Neural progenitor cell (in vitro differentiated cells): Measurements from ENCODE around the gene KAZN. TPM values are rescaled to one million over a fixed set of nuclear protein-coding genes. Genes with fewer than 3 reads are reported as not detected.

Experiments used
- DNase-seq: peaks from one replicate; pipeline ENCODE4 v3.0.0-alpha.2; 2016; ENCODE audit warnings: low spot score
- H2AFZ ChIP-seq: fragments of 200-600 bp; sonication (generic); replicated peaks from 2 replicates; pipeline ENCODE4 v1.6.1; 2016; ENCODE audit warnings: antibody characterized with exemption
- H3F3A ChIP-seq: fragments of 200-600 bp; sonication (generic); 2 replicates; pipeline ENCODE4 v1.6.1; 2016; ENCODE audit warnings: antibody characterized with exemption, low read depth
- H3K27ac ChIP-seq: fragments of 200-600 bp; sonication (generic); 2 replicates; pipeline ENCODE4 v1.5.1; 2016; ENCODE audit warnings: mild to moderate bottlenecking
- H3K27me3 ChIP-seq: fragments of 200-600 bp; sonication (generic); 2 replicates; pipeline ENCODE4 v1.6.1; 2016; ENCODE audit warnings: mild to moderate bottlenecking, moderate library complexity
- H3K36me3 ChIP-seq: fragments of 200-600 bp; sonication (generic); 2 replicates; pipeline ENCODE4 v1.5.1; 2016
- H3K4me1 ChIP-seq: fragments of 200-600 bp; sonication (generic); 2 replicates; pipeline ENCODE4 v1.6.1; 2016; ENCODE audit warnings: mixed run types
- H3K4me2 ChIP-seq: fragments of 200-600 bp; sonication (generic); 2 replicates; pipeline ENCODE4 v1.6.1; 2016
- H3K4me3 ChIP-seq: fragments of 200-600 bp; sonication (generic); 2 replicates; pipeline ENCODE4 v1.5.1; 2016
- H3K79me2 ChIP-seq: fragments of 200-600 bp; sonication (generic); 2 replicates; pipeline ENCODE4 v1.6.1; 2016; ENCODE audit warnings: low read depth
- H3K9ac ChIP-seq: fragments of 200-600 bp; sonication (generic); 2 replicates; pipeline ENCODE4 v1.6.1; 2016
- H3K9me3 ChIP-seq: fragments of 200-600 bp; sonication (generic); 2 replicates; pipeline ENCODE4 v1.5.1; 2016; ENCODE audit warnings: low read depth
- H4K20me1 ChIP-seq: fragments of 200-600 bp; sonication (generic); 2 replicates; pipeline ENCODE4 v1.6.1; 2016; ENCODE audit warnings: low read depth
- H3K27ac Mint-ChIP-seq: 3 replicates; pipeline ENCODE4 v1.8.0; 2021; ENCODE audit warnings: mixed read lengths
- H3K27me3 Mint-ChIP-seq: 2 replicates; pipeline ENCODE4 v1.8.0; 2022; ENCODE audit warnings: low read depth, mild to moderate bottlenecking, inconsistent platforms, moderate library complexity, mixed read lengths; ENCODE audit not compliant: insufficient read depth
- H3K36me3 Mint-ChIP-seq: 3 replicates; pipeline ENCODE4 v1.8.0; 2021; ENCODE audit warnings: mixed read lengths
- H3K4me1 Mint-ChIP-seq: 3 replicates; pipeline ENCODE4 v1.8.0; 2021; ENCODE audit warnings: mixed read lengths
- H3K4me3 Mint-ChIP-seq: 3 replicates; pipeline ENCODE4 v1.8.0; 2021; ENCODE audit warnings: mild to moderate bottlenecking, moderate library complexity, mixed read lengths
- H3K9me3 Mint-ChIP-seq: 3 replicates; pipeline ENCODE4 v1.8.0; 2020; ENCODE audit warnings: mixed read lengths
- EZH2 ChIP-seq: fragments of 200-600 bp; sonication (generic); IDR thresholded peaks from 2 replicates; pipeline ENCODE4 v1.6.1; 2017; ENCODE audit warnings: antibody characterized with exemption, mild to moderate bottlenecking, moderate library complexity
- EZH2phosphoT487 ChIP-seq: fragments of 200-600 bp; sonication (generic); IDR thresholded peaks from 2 replicates; pipeline ENCODE4 v1.6.1; 2017; ENCODE audit warnings: antibody characterized with exemption
- total RNA-seq: library from RNA; depleted of rRNA; stranded (reverse); fragments of >200 nt; gene quantifications from 2 replicates; pipeline ENCODE4 v1.2.3, GENCODE V29; 2015; ENCODE audit warnings: low replicate concordance
- TF ChIP-seq, protein P1 (sequence below): fragments of 200-600 bp; sonication (generic); IDR thresholded peaks from 2 replicates; pipeline ENCODE4 v1.5.1; 2017; ENCODE audit warnings: antibody characterized with exemption, mild to moderate bottlenecking

Gene KAZN
- total RNA-seq: 6.1 and 9.1 TPM in 2 replicates

- Histone ChIP-seq H3F3A (peaks cover 64% of the 10 kb centered on the region), H3K27ac (peak within 1 kb of the TSS; percentile 77), H3K4me1 (peaks cover 53% of the 10 kb centered on the region), H4K20me1 (peaks cover 29% of the 10 kb centered on the region), H3K27me3 (no peaks in the 10 kb centered on the region), H3K4me2 (peak within 1 kb of the TSS; percentile 99), H3K9ac (peak within 1 kb of the TSS; percentile 56), H3K9me3 (no peaks in the 10 kb centered on the region), H3K4me3 (peak within 1 kb of the TSS; percentile 70), H3K36me3 (no peaks in the 10 kb centered on the region), H2AFZ (peak within 1 kb of the TSS; percentile 78), H3K79me2 (peaks cover 38% of the 10 kb centered on the region)
- Mint-ChIP-seq H3K27ac (peak within 1 kb of the TSS; percentile 97), H3K36me3 (no peaks in the 10 kb centered on the region), H3K4me1 (peaks cover 65% of the 10 kb centered on the region), H3K9me3 (no peaks in the 10 kb centered on the region), H3K27me3 (peaks cover 10% of the 10 kb centered on the region), H3K4me3 (peak within 1 kb of the TSS; percentile 92)
- peak; percentile 91 for DNase-seq
- TF ChIP-seq EZH2: no peak
- TF ChIP-seq, protein P1, sequence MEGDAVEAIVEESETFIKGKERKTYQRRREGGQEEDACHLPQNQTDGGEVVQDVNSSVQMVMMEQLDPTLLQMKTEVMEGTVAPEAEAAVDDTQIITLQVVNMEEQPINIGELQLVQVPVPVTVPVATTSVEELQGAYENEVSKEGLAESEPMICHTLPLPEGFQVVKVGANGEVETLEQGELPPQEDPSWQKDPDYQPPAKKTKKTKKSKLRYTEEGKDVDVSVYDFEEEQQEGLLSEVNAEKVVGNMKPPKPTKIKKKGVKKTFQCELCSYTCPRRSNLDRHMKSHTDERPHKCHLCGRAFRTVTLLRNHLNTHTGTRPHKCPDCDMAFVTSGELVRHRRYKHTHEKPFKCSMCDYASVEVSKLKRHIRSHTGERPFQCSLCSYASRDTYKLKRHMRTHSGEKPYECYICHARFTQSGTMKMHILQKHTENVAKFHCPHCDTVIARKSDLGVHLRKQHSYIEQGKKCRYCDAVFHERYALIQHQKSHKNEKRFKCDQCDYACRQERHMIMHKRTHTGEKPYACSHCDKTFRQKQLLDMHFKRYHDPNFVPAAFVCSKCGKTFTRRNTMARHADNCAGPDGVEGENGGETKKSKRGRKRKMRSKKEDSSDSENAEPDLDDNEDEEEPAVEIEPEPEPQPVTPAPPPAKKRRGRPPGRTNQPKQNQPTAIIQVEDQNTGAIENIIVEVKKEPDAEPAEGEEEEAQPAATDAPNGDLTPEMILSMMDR: peak; percentile 37
Measured at GRCh38 chr1:14598498-14599182, at the start of gene KAZN. TSS of gene KAZN (plus strand) at chr1:14598685.

DNA sequence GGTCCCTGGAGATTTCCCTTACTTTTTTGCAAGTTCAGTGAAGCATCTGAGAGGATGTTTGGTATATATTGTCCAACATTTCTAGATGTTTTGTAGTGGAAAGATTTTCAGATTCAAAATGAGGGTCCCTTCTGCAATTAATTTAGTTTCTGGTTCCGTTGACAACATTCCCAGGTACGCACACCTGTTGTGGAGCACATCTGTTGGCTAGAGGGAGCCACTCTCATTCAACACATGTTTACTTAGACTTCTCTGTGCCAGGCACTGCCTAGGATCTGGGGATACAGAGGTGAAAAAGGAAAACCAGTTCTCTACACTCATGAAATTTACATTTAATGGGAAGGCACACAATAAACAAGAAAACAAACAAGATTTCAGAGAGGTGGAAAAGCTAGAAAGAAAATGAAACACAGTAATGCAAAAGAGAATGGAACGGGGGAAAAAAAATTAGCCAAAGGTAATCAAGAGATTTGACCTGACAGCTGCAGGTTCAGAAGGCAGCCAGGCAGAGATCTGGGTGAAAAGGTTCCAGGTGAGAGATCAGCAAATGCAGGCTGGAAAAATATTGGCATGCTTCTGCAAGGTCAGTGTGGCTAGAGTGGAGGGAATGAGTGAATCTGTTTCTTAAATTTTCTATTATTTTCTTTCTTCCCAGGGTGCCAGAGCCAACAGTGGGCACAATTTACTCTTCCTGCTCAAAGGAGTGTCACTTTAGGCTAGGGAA, 48.4 kb upstream of the KAZN start:
- H3K27me3 Mint-ChIP-seq: peaks cover 12% of the 10 kb centered on the region
- H3K9me3 ChIP-seq: no peaks in the 10 kb centered on the region
- H3K4me3 ChIP-seq: no peak overlapping the region
- H2AFZ ChIP-seq: no peak overlapping the region
- peak overlapping the region; percentile 35 for H3K27ac Mint-ChIP-seq
- peaks cover 11% of the 10 kb centered on the region for H3K9me3 Mint-ChIP-seq
- H3K27me3 ChIP-seq: no peaks in the 10 kb centered on the region
- H3F3A ChIP-seq: no peaks in the 10 kb centered on the region
- peaks cover 19% of the 10 kb centered on the region for H3K4me1 ChIP-seq
- no peak overlapping the region for H3K9ac ChIP-seq
- TF ChIP-seq EZH2phosphoT487: no peak
- TF ChIP-seq, protein P1: no peak
- no peak for TF ChIP-seq EZH2
- no peaks in the 10 kb centered on the region for H3K36me3 ChIP-seq
- H3K4me1 Mint-ChIP-seq: peaks cover 52% of the 10 kb centered on the region
- H3K4me2 ChIP-seq: no peak overlapping the region
- no peak overlapping the region for H3K4me3 Mint-ChIP-seq
- H3K79me2 ChIP-seq: no peaks in the 10 kb centered on the region
- peaks cover 3% of the 10 kb centered on the region for H3K36me3 Mint-ChIP-seq
- no peak for DNase-seq
- H4K20me1 ChIP-seq: no peaks in the 10 kb centered on the region
- no peak overlapping the region for H3K27ac ChIP-seq

- H3K36me3 Mint-ChIP-seq: no peaks in the 10 kb centered on the region
- Histone ChIP-seq H3K9me3 (no peaks in the 10 kb centered on the region), H4K20me1 (no peaks in the 10 kb centered on the region), H3K27ac (no peak overlapping the region), H3K4me2 (no peak overlapping the region), H2AFZ (no peak overlapping the region), H3K4me1 (peaks cover 19% of the 10 kb centered on the region), H3K36me3 (no peaks in the 10 kb centered on the region), H3K79me2 (no peaks in the 10 kb centered on the region), H3K27me3 (no peaks in the 10 kb centered on the region), H3K4me3 (no peak overlapping the region), H3F3A (no peaks in the 10 kb centered on the region), H3K9ac (no peak overlapping the region)
- H3K27ac Mint-ChIP-seq: peak overlapping the region; percentile 49
- TF ChIP-seq EZH2phosphoT487: no peak
- TF ChIP-seq, protein P1: no peak
- peaks cover 12% of the 10 kb centered on the region for H3K27me3 Mint-ChIP-seq
- H3K4me1 Mint-ChIP-seq: peaks cover 45% of the 10 kb centered on the region
- peaks cover 2% of the 10 kb centered on the region for H3K9me3 Mint-ChIP-seq
- no peak for DNase-seq
- H3K4me3 Mint-ChIP-seq: no peak overlapping the region
Measured at GRCh38 chr1:14551386-14551785, 47.1 kb upstream of the KAZN start.
